GM18526 (cell line): Measurements from ENCODE around the gene ANXA5.

Source experiments
- POLR2A ChIP-seq: IDR thresholded peaks from 3 replicates; pipeline ENCODE4 v1.6.1; 2011; ENCODE audit not compliant: insufficient read length; ENCODE audit errors: extremely low read depth

Gene ANXA5

DNA sequence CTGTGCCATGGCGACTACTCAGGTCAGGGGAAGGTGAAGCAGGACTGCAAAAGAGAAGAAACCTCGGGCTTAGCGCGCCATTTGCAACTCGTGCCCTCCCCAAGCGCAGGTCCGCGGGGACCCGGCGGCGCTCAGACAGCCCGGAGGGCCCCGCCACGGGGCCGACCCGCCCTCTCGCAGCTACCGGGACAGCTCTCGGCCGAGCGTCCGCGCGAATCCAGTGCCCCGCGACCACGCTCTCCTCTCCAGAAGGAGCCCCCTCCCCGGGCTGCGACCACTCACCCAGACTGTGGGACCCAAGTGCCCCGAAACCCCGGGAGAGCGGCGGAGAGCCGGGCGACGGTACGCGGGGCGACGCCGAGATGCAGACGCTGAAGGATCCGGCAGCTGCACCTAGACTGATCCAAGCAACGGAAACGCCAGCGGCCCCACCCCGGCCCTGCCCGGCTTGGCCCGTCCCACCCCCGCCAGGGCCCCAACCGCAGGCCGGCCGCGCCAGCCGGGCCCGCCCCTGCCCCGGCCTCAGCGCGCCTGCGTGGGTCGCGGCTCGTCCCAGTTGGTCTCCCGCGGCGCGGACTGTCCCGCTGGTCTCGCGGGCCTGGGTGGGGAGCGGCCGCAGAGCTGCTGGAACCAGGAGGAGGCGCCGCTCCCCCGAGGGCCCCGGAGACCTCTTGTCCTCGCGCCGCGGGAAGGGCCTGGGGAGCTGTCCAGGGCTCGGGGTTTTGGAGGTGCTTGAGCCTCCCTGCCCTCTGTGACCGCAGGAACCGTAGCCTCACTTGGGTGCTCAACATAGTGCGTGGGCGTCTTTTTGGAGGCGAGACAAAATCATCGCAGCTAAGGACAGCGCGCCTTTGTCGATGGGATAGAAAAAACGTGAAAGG, at the start of gene ANXA5:
ANXA5 (minus strand) TSS at position 400 of the 881 bp plus-strand sequence; CDS start at position 9, 391 bp downstream.
- peak; percentile 94 for TF ChIP-seq POLR2A

GRCh38 chr4:121742794-121743193, 46.0 kb upstream of the ANXA5 start:
- no peak for TF ChIP-seq POLR2A

DNA sequence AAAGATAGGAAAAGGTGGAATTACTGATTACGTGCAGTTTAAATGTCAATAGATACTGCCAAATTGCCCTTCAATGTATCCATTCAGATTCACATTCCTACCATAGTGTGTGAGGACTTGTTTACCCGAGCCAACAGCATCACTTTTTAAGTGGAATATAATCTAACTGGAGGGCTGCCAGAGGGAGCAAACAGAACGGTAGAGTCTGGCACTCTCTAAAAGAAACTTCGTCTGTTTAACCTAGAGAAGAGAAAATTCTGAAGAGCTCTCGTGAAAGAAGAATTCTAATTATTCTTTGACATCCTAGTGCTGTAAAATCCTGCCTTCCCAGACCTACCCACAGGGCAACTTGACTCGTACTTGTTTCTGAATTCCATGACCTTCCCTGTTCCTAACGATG, 45.0 kb upstream of the ANXA5 start:
- TF ChIP-seq POLR2A, result no peak

- TF ChIP-seq POLR2A, result no peak
Measured at GRCh38 chr4:121740796-121741409, 44.1 kb upstream of the ANXA5 start.

DNA sequence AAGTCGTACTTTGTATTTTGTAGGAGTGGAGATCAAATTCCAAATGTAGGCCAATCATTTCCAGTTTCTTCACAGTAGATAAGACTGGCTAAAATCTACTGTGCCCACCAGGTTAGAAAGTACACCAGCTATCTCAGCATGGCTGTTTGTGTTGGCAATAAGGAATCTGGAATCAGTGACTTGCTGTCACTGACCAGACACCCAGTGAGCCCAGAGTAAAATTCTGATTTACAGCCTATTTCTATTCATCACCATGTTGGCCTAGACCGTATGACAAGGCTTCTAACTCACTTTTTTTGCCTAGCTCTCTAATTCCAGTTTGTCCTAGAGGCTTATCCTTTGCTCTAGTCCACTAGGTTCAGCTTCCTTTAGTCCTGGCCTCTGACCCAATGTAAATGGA, 42.8 kb upstream of the ANXA5 start:
- TF ChIP-seq POLR2A, result no peak

DNA sequence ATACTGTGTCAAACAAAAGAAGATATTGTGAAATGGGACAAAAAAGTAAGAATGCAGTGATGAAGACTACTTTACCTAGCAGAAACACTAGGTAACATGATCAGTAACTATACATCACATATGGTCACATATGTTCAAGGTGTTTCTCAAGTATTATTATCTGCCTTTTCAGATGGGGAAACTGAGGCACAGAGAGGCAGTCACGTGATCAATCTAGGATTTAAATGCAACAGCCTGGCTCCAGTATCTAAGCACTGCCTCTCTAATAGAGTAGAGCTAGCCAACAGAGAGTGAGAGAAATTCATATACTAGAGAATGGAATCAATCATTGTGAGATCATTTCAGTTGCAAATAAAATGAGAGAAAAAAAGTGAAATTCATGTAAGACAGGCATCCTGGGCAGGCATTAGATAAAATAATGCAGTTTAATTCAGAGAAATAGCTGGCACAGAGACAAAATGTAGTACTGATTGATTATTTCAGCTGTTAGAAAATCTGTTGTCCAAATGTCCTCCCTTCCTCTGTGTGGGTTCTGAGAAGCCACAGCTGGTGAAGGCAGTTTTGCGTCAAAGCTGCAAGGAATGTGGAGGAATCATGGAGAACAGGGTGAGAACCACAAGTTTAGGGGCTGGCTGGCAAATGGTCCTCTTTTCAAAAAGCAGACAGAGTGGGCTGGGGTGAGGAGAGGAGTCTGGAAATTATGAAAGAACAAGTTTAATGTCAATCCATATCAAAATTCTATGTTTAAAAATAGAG, 42.2 kb upstream of the ANXA5 start:
- TF ChIP-seq POLR2A, result no peak

DNA sequence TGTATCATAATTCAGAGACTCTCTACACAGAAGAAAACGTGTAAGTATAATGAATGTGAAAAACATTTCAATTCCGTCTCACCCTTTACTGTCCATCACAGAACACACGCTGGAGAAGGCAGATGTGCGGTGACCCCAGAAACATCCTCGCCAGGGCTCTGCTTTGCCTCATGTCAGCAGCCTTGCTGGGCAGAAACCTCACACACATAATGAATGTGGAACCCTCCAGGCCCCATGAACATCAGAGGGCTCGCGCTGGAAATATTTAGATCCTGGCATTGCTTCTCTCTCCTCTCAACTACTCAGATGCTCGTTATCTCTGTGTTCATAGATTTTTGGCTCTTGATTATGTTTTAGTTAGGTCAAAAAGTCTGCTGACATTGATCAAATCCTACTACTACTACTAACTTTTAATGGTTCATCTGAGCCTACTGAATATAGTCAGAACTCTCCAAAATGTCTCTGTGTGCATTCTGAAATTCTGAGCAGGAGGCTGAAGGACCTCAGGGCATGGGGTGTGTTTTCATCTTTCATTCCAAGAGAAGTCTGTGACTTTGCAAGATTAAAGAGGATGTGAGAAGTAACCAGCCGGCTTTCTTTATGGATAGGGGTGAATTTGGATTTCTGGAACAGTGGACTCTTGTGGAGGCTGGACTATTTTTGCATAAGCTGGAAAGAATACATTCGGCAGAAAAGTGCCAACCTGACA, 41.2 kb upstream of the ANXA5 start:
- TF ChIP-seq POLR2A, result no peak

DNA sequence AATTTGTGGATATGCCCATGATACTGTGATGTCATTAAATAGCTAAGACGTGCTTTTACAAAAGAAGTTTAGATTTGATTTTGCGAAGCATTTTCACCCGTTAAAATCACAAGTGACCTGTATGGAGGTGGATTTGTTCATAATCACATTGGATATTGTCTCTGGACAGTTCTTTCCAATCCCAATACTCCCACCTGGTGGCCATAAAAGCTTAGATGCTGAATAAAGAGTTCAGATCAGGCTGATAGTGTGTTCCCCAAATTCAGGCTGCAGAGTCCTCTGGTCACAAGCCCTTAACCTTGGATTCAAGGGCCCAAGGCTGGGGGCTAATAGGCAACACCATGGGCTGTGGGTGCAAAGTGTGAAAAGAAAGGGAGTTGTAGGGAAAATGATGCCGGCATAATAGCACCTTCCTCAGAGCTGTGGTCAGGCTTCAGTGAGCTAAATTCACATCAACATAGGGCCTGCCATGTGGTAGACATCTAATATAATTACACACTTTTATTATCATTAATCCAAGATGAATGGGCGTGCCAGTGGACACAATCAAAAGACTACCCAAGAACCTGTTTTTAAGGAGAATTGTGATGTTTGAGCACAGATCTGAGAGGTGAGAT, 40.1 kb upstream of the ANXA5 start:
- no peak for TF ChIP-seq POLR2A

DNA sequence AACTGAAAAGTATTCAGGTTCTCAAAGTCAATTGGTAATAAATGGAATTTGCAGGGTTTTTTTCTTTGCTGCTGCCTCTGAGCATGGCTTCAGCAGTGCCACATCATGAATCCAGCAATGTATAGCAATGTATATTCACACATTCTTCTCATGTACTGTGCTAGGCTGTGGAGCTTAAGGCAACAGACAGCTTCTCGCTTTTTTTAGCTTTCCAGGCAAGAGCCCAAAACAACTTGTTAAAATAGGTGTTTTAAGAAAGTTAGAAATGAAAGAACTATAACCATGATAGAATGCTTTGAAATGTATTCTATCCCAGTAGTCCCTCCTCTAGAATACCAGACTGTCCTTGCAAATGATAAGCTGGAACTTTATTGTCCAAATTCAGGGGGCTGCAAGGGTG, 37.8 kb upstream of the ANXA5 start:
- no peak for TF ChIP-seq POLR2A

- no peak for TF ChIP-seq POLR2A
Measured at GRCh38 chr4:121733942-121734341, 37.2 kb upstream of the ANXA5 start.

GRCh38 chr4:121728798-121729226, 32.0 kb upstream of the ANXA5 start:
- TF ChIP-seq POLR2A, result no peak

DNA sequence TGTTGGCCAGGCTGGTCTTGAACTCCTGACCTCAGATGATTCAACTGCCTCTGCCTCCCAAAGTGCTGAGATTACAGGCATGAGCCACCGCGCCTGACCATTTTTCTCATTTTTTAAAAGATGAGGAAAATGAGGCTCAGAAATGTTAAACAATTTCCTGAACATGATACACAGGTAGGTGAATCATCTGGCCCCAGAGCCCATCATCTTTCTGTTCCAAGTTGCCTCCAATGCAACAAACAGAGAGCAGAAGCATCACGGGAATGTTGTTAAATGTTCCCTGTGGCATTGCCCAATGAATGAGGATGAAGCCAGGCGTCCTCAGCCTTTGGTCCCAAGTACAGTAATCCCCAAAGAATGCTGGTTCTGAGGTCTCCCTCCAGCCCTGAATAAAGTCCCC, 31.3 kb upstream of the ANXA5 start:
- no peak for TF ChIP-seq POLR2A

- no peak for TF ChIP-seq POLR2A
Measured at GRCh38 chr4:121726642-121727268, 30.0 kb upstream of the ANXA5 start.

DNA sequence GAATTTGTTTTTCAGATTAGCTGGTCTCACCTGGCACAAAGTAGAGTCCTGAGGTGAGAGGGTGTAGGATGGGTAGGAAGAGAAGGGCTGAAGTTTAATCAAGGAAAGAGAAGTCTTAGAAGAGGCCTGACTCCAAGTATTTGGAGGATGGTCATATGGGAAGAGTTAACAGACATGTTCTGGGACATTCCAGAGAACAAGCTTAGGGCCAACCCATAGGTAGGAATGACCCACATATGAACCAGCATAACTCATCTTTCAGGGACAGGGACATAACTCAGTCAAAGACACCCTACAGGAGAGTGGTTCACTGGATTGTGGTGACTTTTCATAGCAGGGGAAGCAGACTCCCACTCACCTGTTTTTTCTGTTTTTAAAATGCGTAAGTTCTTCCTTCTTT, 27.9 kb upstream of the ANXA5 start:
- TF ChIP-seq POLR2A, result no peak
